NT2/D1 (cell line): ENCODE data around the gene CNN1.

Experiments
- YY1 ChIP-seq: IDR thresholded peaks from 2 replicates; pipeline ENCODE4 v1.6.1; 2011; ENCODE audit not compliant: insufficient read length, insufficient read depth
- ZNF274 ChIP-seq: IDR thresholded peaks from 2 replicates; pipeline ENCODE4 v1.6.1; 2011; ENCODE audit warnings: mild to moderate bottlenecking, low read depth, low read length

DNA sequence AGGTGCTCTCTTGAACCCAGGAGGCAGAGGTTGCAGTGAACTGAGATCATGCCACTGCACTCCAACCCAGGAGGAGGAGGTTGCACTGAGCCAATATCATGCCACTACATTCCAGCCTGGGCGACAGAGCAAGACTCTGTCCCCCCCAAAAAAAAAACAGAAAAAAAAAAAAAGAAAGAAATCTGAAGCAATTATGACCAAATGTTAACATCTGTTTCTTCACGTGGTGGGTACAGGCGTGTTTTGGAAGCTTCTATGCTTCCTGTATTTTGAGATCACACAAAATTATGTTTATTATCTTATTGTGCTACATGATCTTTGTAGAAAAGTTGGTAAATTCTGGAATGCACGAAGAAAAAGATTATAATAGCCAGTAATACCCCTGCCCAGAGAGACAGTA, 41.5 kb downstream of the CNN1 start:
- no peak for TF ChIP-seq ZNF274
- TF ChIP-seq YY1, result no peak
